GM23248 (cell line): Measurements from ENCODE around the gene BRD7.

Experiments
- EZH2 ChIP-seq: fragments of 200-600 bp; sonication (generic); IDR thresholded peaks from 2 replicates; pipeline ENCODE4 v1.6.1; 2018; ENCODE audit warnings: antibody characterized with exemption, mild to moderate bottlenecking; ENCODE audit not compliant: insufficient read depth, poor library complexity, severe bottlenecking
- EZH2phosphoT487 ChIP-seq: fragments of 200-600 bp; sonication (generic); IDR thresholded peaks from 2 replicates; pipeline ENCODE4 v1.6.1; 2018; ENCODE audit warnings: antibody characterized with exemption, moderate library complexity, mild to moderate bottlenecking, low read depth; ENCODE audit not compliant: insufficient read depth

DNA sequence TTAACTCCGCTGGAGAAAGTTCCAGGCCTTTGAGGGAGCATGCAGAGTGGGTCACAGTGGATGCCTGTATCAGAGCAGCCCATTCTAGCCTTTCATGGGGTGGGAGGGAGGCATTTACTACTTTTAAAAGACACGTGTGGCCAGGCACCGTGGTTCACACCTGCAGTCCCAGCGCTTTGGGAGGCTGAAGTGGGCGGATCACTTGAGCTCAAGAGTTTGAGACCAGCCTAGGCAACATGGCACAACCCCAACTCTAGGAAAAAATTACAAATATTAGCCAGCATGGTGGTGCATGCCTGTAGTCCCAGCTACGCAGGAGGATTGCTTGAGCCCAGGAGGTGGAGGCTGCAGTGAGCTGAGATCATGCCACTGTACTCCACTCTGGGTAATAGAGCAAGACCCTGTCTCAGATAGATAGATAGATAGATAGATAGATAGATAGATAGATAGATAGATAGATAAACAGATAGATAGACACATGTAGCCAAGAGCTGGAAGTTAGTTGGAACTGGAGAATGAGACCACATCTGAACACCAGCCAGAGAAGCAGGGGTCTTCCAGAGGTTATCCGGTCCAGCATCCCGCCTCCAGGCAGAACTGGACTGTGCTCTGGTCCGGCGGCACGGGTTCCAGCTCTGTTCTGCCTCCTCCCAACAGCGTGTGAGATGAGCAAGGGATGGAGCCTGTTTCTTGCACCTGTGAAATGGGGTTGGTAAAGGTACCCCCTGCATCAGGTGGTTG is 98.8 kb downstream of the BRD7 start:
- TF ChIP-seq EZH2 = no peak
- no peak for TF ChIP-seq EZH2phosphoT487
